Fibroblast of skin of left biceps (primary cell): ENCODE results near the gene NCAPG.
A peak's percentile ranks its signal among the peaks of the same experiment; 100 is the strongest.

Experiments used
- DNase-seq, 2 experiments: peaks; one replicate each; pipeline ENCODE4 v3.0.0-alpha.2; 2013; ENCODE audit warnings: low read depth in 2 of 2

The NCAPG gene

DNA sequence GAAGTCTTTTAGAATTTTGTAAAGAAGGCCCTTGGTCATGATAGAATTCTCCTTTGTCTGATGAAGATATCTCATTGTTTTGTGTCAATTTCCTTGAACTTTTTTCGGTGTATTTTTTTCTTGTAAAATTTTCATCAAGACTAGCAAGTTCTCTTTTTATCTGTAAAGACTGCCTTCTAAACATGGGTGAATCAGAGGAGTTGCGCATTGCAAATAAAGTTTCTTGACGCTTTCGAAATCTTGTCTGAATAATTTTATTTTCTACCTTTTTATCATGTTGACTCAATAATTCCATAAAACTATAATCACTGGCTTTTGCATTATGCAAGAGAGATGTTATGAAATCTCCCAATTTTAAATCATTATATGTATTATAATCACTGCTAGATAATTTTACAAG is 66.2 kb downstream of the NCAPG start:
- no peak for DNase-seq

DNA sequence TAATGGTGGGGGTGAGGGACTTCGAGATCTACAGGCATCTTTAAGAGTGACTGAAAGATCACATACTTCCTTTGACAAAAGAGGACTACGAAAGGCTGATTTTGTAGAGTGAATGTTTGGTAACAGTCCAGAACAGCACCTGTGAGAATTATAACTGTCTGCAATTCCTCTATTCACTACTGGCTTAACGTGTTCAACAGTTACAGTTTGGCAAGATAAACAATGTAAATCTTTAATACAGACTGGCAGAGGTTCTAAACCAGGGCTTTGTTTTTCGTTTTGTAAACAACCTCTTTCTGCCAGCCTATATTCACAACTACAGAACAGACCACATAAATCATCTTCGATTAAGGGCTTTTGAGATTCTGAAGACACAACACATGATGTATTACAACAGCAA is 66.9 kb downstream of the NCAPG start:
- no peak for DNase-seq

DNA sequence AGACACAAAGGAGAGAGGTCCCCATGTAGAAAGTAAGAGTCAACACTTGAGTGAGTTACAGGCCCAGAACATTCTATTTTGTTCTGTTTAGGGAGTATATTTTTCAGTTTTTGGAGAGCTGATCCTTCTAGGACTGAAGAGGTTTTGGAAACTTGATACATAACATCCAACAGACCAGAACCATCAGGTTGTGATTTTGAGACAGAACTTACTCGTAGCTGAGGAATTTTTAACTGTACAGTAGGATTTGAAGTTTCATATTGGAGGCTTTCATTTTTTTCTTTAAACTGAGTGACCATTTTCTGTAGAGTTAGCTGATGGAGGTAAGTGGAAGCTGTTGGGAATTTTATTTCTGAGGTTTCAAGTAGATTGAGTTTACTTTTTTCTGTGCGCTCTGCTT is 73.3 kb downstream of the NCAPG start:
- peak; percentile 11 to 14 for DNase-seq

DNA sequence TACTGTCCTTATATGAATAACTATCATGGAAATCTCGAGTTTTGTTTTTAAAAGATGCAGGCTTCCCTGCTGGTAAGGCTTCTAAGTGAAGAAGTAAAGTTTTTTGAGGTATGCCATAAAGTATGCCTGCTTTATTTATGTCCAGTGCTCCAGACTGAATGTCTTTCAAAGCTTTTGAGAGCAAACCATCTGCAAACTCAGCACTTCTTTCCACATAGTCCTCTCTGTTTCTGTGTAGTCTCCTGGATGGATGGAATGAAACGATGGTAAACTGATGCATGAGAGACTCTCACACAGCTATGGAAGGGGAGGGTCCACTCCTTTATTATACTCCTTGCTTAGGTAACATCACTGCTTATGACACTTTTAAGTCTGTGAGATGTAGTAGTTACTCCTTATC is 73.7 kb downstream of the NCAPG start:
- DNase-seq = no peak

DNA sequence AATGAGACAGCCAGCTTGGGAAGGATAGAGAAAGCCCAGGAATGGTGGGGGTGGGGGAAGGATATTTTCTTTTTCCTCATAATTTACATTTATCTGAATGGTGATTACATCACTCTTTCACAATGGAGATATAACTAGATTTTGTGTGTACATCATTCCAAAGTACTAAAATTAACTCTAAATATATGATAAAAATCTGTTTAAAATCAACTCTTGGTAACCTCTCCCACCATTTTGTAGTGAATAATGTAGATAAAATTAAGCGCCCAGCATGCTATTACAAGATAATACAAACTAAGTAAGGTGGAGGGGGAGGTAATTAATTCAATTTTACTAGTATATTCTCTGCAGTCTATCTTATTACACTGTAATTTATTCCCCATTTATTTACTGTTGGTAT is 78.9 kb downstream of the NCAPG start:
- no peak for DNase-seq

DNA sequence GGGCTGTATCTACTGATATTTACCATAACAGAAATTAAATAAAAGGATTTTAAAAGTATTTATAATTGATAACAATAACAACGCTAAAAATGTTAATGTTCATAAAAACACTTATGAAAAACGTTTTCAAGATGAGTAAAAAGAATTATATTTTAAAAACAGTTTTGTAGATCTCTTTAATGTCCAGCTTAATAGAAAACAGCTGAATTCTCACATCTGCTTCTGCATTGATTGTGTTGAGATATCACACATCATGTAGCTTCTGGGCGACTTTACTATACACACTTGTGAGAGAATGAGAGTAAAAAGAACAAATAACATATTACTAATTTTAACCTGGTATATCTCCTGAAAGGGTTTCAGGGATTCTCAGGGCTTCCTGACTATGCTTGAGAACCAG is 83.6 kb downstream of the NCAPG start:
- DNase-seq = no peak
